H9 (cell line): ENCODE results near the gene CCDC182. TPM values are rescaled to one million over a fixed set of nuclear protein-coding genes. Genes with fewer than 3 reads are reported as not detected.

Experiments used
- DNase-seq: peaks from one replicate; pipeline ENCODE4 v3.0.0-alpha.2; 2017
- H2AFZ ChIP-seq: one replicate; pipeline ENCODE4 v1.6.1; 2013; ENCODE audit warnings: mild to moderate bottlenecking, low read length, control low read depth, moderate library complexity
- H2AK5ac ChIP-seq: 2 replicates; pipeline ENCODE4 v1.6.1; 2013; ENCODE audit warnings: low read length, control low read depth, mixed read lengths; ENCODE audit not compliant: insufficient read length
- H2BK120ac ChIP-seq: one replicate; pipeline ENCODE4 v1.6.1; 2013; ENCODE audit warnings: low read depth, mild to moderate bottlenecking, low read length, control low read depth, inconsistent platforms; ENCODE audit not compliant: poor library complexity, severe bottlenecking
- H2BK12ac ChIP-seq: 2 replicates; pipeline ENCODE4 v1.6.1; 2013; ENCODE audit warnings: low read length, control low read depth, mixed read lengths, low read depth; ENCODE audit not compliant: insufficient read length
- H2BK15ac ChIP-seq: 2 replicates; pipeline ENCODE4 v1.6.1; 2013; ENCODE audit warnings: low read depth, low read length, control low read depth
- H2BK20ac ChIP-seq: one replicate; pipeline ENCODE4 v1.6.1; 2013; ENCODE audit warnings: low read depth, mild to moderate bottlenecking, low read length, control low read depth, inconsistent platforms; ENCODE audit not compliant: poor library complexity, severe bottlenecking
- H2BK5ac ChIP-seq: 2 replicates; pipeline ENCODE4 v1.6.1; 2013; ENCODE audit warnings: low read length, control low read depth, mixed read lengths; ENCODE audit not compliant: insufficient read length
- H3K14ac ChIP-seq: 2 replicates; pipeline ENCODE4 v1.6.1; 2013; ENCODE audit warnings: low read length, control low read depth; ENCODE audit not compliant: insufficient read depth
- H3K18ac ChIP-seq: 2 replicates; pipeline ENCODE4 v1.6.1; 2013; ENCODE audit warnings: low read depth, mild to moderate bottlenecking, mixed read lengths, low read length, control low read depth; ENCODE audit not compliant: insufficient read length
- H3K23ac ChIP-seq: 2 replicates; pipeline ENCODE4 v1.6.1; 2013; ENCODE audit warnings: low read length, control low read depth, mixed read lengths, low read depth; ENCODE audit not compliant: insufficient read length
- H3K23me2 ChIP-seq: 2 replicates; pipeline ENCODE4 v1.6.1; 2013; ENCODE audit warnings: low read depth, mild to moderate bottlenecking, mixed read lengths, low read length, control low read depth; ENCODE audit not compliant: insufficient read length, poor library complexity, severe bottlenecking
- H3K27ac ChIP-seq: 2 replicates; pipeline ENCODE4 v1.5.1; 2013; ENCODE audit warnings: low read length, control low read depth, mixed read lengths, low read depth; ENCODE audit not compliant: insufficient read length
- H3K27me3 ChIP-seq: 2 replicates; pipeline ENCODE4 v1.6.1; 2013; ENCODE audit warnings: low read length, control low read depth, inconsistent platforms; ENCODE audit not compliant: insufficient read depth
- H3K4ac ChIP-seq: 2 replicates; pipeline ENCODE4 v1.6.1; 2013; ENCODE audit warnings: low read depth, mild to moderate bottlenecking, control low read depth, inconsistent platforms, low read length, moderate library complexity
- H3K4me1 ChIP-seq: 2 replicates; pipeline ENCODE4 v1.6.1; 2013; ENCODE audit warnings: low read length, control low read depth, inconsistent platforms; ENCODE audit not compliant: insufficient read depth
- H3K4me2 ChIP-seq: 2 replicates; pipeline ENCODE4 v1.6.1; 2013; ENCODE audit warnings: low read length, control low read depth, mixed read lengths; ENCODE audit not compliant: insufficient read length, insufficient read depth
- H3K56ac ChIP-seq: 2 replicates; pipeline ENCODE4 v1.6.1; 2013; ENCODE audit warnings: low read depth, mild to moderate bottlenecking, mixed read lengths, low read length, control low read depth; ENCODE audit not compliant: insufficient read length
- H3K79me1 ChIP-seq: 2 replicates; pipeline ENCODE4 v1.6.1; 2013; ENCODE audit warnings: low read depth, mild to moderate bottlenecking, moderate library complexity, low read length, control low read depth, inconsistent platforms; ENCODE audit not compliant: insufficient read depth, poor library complexity, severe bottlenecking
- H3K79me2 ChIP-seq: 2 replicates; pipeline ENCODE4 v1.6.1; 2013; ENCODE audit warnings: low read length, control low read depth, inconsistent platforms; ENCODE audit not compliant: insufficient read depth
- H3K9ac ChIP-seq: 2 replicates; pipeline ENCODE4 v1.6.1; 2013; ENCODE audit warnings: low read length, control low read depth, mixed read lengths; ENCODE audit not compliant: insufficient read length; ENCODE audit errors: extremely low read depth
- H3K9me3 ChIP-seq: one replicate; pipeline ENCODE4 v1.6.1; 2013; ENCODE audit warnings: low read depth, low read length, inconsistent platforms; ENCODE audit not compliant: control insufficient read depth
- H3T11ph ChIP-seq: one replicate; pipeline ENCODE4 v1.6.1; 2013; ENCODE audit warnings: mild to moderate bottlenecking, low read length, control low read depth, inconsistent platforms
- H4K20me1 ChIP-seq: one replicate; pipeline ENCODE4 v1.6.1; 2013; ENCODE audit not compliant: control insufficient read depth, insufficient read length, insufficient read depth
- H4K5ac ChIP-seq: 2 replicates; pipeline ENCODE4 v1.6.1; 2013; ENCODE audit warnings: low read depth, mild to moderate bottlenecking, mixed read lengths, low read length, control low read depth; ENCODE audit not compliant: insufficient read length
- H4K8ac ChIP-seq: replicated peaks from 2 replicates; pipeline ENCODE4 v1.6.1; 2013; ENCODE audit warnings: low read length, control low read depth, mixed read lengths, low read depth; ENCODE audit not compliant: insufficient read length
- H4K91ac ChIP-seq: 2 replicates; pipeline ENCODE4 v1.6.1; 2013; ENCODE audit warnings: low read depth, mild to moderate bottlenecking, moderate library complexity, mixed read lengths, low read length, control low read depth; ENCODE audit not compliant: insufficient read length
- H3K27ac Mint-ChIP-seq, 3 experiments: 2 replicates in 2 of 3; 3 replicates in 1 of 3; pipeline ENCODE4 v1.8.0; 2020 to 2021; ENCODE audit warnings: mixed read lengths in 3 of 3, mild to moderate bottlenecking in 1 of 3, moderate library complexity in 1 of 3
- H3K27me3 Mint-ChIP-seq: 2 replicates; pipeline ENCODE4 v1.8.0; 2021; ENCODE audit warnings: low read depth, mild to moderate bottlenecking, moderate library complexity, mixed read lengths
- H3K36me3 Mint-ChIP-seq, 3 experiments: 2 replicates in 2 of 3; 3 replicates in 1 of 3; pipeline ENCODE4 v1.8.0; 2020 to 2021; ENCODE audit warnings: low read depth in 3 of 3, mixed read lengths in 3 of 3; ENCODE audit not compliant: insufficient read depth in 1 of 3
- H3K4me1 Mint-ChIP-seq, 2 experiments: 2 replicates each; pipeline ENCODE4 v1.8.0; 2020; ENCODE audit warnings: mixed read lengths in 2 of 2
- H3K4me3 Mint-ChIP-seq, 2 experiments: 2 replicates in 1 of 2; 3 replicates in 1 of 2; pipeline ENCODE4 v1.8.0; 2020 to 2021; ENCODE audit warnings: mild to moderate bottlenecking in 2 of 2, mixed read lengths in 2 of 2, moderate library complexity in 1 of 2
- H3K9me3 Mint-ChIP-seq, 2 experiments: 2 replicates in 1 of 2; 3 replicates in 1 of 2; pipeline ENCODE4 v1.8.0; 2020; ENCODE audit warnings: mild to moderate bottlenecking in 2 of 2, mixed read lengths in 2 of 2, moderate library complexity in 1 of 2
- CTCF ChIP-seq: fragments of 200-600 bp; sonication (generic); conservative IDR thresholded peaks from 3 replicates; pipeline ENCODE4 v1.8.0; 2021; ENCODE audit warnings: antibody characterized with exemption, mild to moderate bottlenecking
- WGBS: extraction: QIAGEN DNeasy Blood & Tissue Kit; methylation state at CpG from one replicate; pipeline ENCODE4 v1.1.7; 2013; ENCODE audit warnings: missing lambda C conversion rate, low lambda C conversion rate, mixed read lengths; ENCODE audit not compliant: insufficient read length; ENCODE audit errors: extremely low coverage; 5-methylcytosine and 5-hydroxymethylcytosine counted together
- total RNA-seq: library from RNA; stranded (reverse); gene quantifications from 2 replicates; pipeline ENCODE4 v1.2.1, GENCODE V29; 2021

The CCDC182 gene
- total RNA-seq, 1 experiment from 2014 or later, result not detected

- no peaks in the 10 kb centered on the region for H3K4me1 ChIP-seq
- no peak overlapping the region for H3K23ac ChIP-seq
- WGBS, result no CpG with 5 or more reads among the region's 12 CpGs
- H4K20me1 ChIP-seq, result no peaks in the 10 kb centered on the region
- H2BK15ac ChIP-seq, result no peak overlapping the region
- H3K9me3 ChIP-seq, result no peaks in the 10 kb centered on the region
- no peak for TF ChIP-seq CTCF
- no peak overlapping the region for H3K9ac ChIP-seq
- H2BK5ac ChIP-seq, result no peak overlapping the region
- no peak overlapping the region for H3K4me2 ChIP-seq
- no peak overlapping the region for H2BK20ac ChIP-seq
- H4K5ac ChIP-seq, result no peak overlapping the region
- no peak overlapping the region for H3K18ac ChIP-seq
- no peak overlapping the region for H2BK12ac ChIP-seq
- no peaks in the 10 kb centered on the region for H3K27me3 ChIP-seq
- H2BK120ac ChIP-seq, result no peak overlapping the region
- no peaks in the 10 kb centered on the region for H3K79me1 ChIP-seq
- Mint-ChIP-seq H3K27me3 (peaks cover 39% of the 10 kb centered on the region), H3K4me1 (peaks cover under 1% of the 10 kb centered on the region in 2 experiments; a peak in 3 of 4 replicates), H3K9me3 (no peaks in the 10 kb centered on the region), H3K27ac (no peak overlapping the region; a peak in 1 of 7 replicates), H3K36me3 (no peaks in the 10 kb centered on the region), H3K4me3 (no peak overlapping the region)
- no peaks in the 10 kb centered on the region for H3K23me2 ChIP-seq
- H3T11ph ChIP-seq, result no peak overlapping the region
- no peak overlapping the region for H3K4ac ChIP-seq
- no peak for DNase-seq
- no peak overlapping the region for H2AK5ac ChIP-seq
- H3K79me2 ChIP-seq, result no peaks in the 10 kb centered on the region
- no peak overlapping the region for H4K8ac ChIP-seq
- H3K56ac ChIP-seq, result no peak overlapping the region
- H3K27ac ChIP-seq, result no peak overlapping the region
- H4K91ac ChIP-seq, result no peak overlapping the region
- H2AFZ ChIP-seq, result no peak overlapping the region
- H3K14ac ChIP-seq, result no peak overlapping the region
Observed at GRCh38 chr17:57776366-57776765, 31.3 kb upstream of the CCDC182 start.
